H1 (cell line): ENCODE results near the gene ELMO2. TPM values are rescaled to one million over a fixed set of nuclear protein-coding genes. Genes with fewer than 3 reads are reported as not detected.

ENCODE experiments used
- CREB1 ChIP-seq: IDR thresholded peaks from 2 replicates; pipeline ENCODE4 v1.6.1; 2012; ENCODE audit warnings: inconsistent platforms
- NANOG ChIP-seq: IDR thresholded peaks from 2 replicates; pipeline ENCODE4 v1.6.1; 2011; ENCODE audit warnings: low read length, low read depth, mild to moderate bottlenecking, inconsistent platforms; ENCODE audit not compliant: insufficient read depth, poor library complexity, severe bottlenecking
- NRF1 ChIP-seq: IDR thresholded peaks from 2 replicates; pipeline ENCODE4 v1.6.1; 2011; ENCODE audit warnings: mild to moderate bottlenecking, low read depth, low read length, improper control_type of control experiment
- TAF1 ChIP-seq: IDR thresholded peaks from 2 replicates; pipeline ENCODE4 v1.6.1; 2011; ENCODE audit warnings: mild to moderate bottlenecking, low read depth, low read length
- polyA plus RNA-seq, 7 experiments: library from polyadenylated mRNA; depleted of rRNA in 3 of 7; stranded (reverse) in 5 of 7; unstranded in 2 of 7; fragments of >200 nt in 5 of 7; fragments of 200-250 nt in 2 of 7; gene quantifications; 1 replicate in 5 of 7; 2 replicates in 1 of 7; 4 replicates in 1 of 7; pipeline versions ENCODE4 v1.2.1 to v1.2.3, GENCODE V29; 2011 to 2013; ENCODE audit warnings: missing spikeins in 2 of 7, mixed read lengths in 2 of 7
- total RNA-seq: library from RNA; stranded (reverse); fragmentation: NEBNext Ultra II Directional; extraction: Animal tissue kit (Norgen Biotek cat#: 25700); gene quantifications from 2 replicates; pipeline ENCODE4 v1.2.1, GENCODE V29; 2021
- TF ChIP-seq, protein P1 (sequence below): fragments of 300-600 bp; sonication (generic); IDR thresholded peaks from 2 replicates; pipeline ENCODE4 v1.7.1; 2012; ENCODE audit warnings: low read length, moderate library complexity, mild to moderate bottlenecking, inconsistent platforms; ENCODE audit not compliant: insufficient replicate concordance

ELMO2 gene
- total and polyA plus RNA-seq, 2 of the 8 experiments (the other 6 are each of a cell fraction or from before 2014, with no cell fraction given), result 34.3 to 39.7 TPM

DNA sequence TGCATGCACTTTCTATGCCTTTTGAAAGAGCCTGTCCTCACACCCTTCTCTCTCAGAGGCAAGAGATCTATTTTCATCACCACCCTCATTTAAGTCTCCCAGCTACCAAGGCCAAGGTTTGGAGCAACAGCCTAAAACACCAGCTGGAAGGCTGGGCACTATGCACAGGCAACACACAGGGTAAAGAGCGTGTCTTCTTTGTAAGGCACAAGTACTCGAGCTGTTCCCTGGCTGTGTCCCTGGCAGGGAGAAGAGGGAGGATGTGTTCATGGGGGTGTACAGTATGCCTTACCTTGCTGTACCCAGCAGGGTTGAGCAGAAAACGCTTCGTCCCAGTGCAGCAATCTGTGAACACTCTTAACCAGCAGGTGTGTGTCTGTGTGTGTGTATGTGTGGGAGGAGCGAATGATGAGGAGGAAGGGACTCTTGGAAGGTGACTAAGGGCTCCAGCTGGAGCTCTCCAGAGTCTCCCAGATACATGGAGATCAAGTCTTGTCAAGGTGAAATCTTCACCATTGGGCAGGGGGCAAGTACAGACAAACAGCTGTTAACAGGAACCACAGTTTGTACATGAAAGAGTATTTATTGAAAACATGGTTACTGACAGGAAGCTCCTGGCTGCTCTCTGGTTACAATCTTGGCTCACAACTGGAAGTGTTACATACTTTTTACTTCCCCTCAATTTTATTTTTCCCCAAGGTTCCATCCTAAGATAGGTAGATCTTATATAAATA, 40.8 kb downstream of the ELMO2 start (continued):
- TF ChIP-seq TAF1 (no peak), NRF1 (no peak), NANOG (no peak), CREB1 (no peak)
- TF ChIP-seq, protein P1, sequence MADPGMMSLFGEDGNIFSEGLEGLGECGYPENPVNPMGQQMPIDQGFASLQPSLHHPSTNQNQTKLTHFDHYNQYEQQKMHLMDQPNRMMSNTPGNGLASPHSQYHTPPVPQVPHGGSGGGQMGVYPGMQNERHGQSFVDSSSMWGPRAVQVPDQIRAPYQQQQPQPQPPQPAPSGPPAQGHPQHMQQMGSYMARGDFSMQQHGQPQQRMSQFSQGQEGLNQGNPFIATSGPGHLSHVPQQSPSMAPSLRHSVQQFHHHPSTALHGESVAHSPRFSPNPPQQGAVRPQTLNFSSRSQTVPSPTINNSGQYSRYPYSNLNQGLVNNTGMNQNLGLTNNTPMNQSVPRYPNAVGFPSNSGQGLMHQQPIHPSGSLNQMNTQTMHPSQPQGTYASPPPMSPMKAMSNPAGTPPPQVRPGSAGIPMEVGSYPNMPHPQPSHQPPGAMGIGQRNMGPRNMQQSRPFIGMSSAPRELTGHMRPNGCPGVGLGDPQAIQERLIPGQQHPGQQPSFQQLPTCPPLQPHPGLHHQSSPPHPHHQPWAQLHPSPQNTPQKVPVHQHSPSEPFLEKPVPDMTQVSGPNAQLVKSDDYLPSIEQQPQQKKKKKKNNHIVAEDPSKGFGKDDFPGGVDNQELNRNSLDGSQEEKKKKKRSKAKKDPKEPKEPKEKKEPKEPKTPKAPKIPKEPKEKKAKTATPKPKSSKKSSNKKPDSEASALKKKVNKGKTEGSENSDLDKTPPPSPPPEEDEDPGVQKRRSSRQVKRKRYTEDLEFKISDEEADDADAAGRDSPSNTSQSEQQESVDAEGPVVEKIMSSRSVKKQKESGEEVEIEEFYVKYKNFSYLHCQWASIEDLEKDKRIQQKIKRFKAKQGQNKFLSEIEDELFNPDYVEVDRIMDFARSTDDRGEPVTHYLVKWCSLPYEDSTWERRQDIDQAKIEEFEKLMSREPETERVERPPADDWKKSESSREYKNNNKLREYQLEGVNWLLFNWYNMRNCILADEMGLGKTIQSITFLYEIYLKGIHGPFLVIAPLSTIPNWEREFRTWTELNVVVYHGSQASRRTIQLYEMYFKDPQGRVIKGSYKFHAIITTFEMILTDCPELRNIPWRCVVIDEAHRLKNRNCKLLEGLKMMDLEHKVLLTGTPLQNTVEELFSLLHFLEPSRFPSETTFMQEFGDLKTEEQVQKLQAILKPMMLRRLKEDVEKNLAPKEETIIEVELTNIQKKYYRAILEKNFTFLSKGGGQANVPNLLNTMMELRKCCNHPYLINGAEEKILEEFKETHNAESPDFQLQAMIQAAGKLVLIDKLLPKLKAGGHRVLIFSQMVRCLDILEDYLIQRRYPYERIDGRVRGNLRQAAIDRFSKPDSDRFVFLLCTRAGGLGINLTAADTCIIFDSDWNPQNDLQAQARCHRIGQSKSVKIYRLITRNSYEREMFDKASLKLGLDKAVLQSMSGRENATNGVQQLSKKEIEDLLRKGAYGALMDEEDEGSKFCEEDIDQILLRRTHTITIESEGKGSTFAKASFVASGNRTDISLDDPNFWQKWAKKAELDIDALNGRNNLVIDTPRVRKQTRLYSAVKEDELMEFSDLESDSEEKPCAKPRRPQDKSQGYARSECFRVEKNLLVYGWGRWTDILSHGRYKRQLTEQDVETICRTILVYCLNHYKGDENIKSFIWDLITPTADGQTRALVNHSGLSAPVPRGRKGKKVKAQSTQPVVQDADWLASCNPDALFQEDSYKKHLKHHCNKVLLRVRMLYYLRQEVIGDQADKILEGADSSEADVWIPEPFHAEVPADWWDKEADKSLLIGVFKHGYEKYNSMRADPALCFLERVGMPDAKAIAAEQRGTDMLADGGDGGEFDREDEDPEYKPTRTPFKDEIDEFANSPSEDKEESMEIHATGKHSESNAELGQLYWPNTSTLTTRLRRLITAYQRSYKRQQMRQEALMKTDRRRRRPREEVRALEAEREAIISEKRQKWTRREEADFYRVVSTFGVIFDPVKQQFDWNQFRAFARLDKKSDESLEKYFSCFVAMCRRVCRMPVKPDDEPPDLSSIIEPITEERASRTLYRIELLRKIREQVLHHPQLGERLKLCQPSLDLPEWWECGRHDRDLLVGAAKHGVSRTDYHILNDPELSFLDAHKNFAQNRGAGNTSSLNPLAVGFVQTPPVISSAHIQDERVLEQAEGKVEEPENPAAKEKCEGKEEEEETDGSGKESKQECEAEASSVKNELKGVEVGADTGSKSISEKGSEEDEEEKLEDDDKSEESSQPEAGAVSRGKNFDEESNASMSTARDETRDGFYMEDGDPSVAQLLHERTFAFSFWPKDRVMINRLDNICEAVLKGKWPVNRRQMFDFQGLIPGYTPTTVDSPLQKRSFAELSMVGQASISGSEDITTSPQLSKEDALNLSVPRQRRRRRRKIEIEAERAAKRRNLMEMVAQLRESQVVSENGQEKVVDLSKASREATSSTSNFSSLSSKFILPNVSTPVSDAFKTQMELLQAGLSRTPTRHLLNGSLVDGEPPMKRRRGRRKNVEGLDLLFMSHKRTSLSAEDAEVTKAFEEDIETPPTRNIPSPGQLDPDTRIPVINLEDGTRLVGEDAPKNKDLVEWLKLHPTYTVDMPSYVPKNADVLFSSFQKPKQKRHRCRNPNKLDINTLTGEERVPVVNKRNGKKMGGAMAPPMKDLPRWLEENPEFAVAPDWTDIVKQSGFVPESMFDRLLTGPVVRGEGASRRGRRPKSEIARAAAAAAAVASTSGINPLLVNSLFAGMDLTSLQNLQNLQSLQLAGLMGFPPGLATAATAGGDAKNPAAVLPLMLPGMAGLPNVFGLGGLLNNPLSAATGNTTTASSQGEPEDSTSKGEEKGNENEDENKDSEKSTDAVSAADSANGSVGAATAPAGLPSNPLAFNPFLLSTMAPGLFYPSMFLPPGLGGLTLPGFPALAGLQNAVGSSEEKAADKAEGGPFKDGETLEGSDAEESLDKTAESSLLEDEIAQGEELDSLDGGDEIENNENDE, result no peak
